HG02759 (cell line): ENCODE results near the gene SIPA1L3.

Experiments
- ATAC-seq: cut with Tn5 transposase; IDR thresholded peaks from one replicate; pipeline ENCODE4 v1.9.1; 2021; ENCODE audit warnings: mild to moderate bottlenecking, moderate library complexity; ENCODE audit not compliant: unreplicated experiment

The SIPA1L3 gene

DNA sequence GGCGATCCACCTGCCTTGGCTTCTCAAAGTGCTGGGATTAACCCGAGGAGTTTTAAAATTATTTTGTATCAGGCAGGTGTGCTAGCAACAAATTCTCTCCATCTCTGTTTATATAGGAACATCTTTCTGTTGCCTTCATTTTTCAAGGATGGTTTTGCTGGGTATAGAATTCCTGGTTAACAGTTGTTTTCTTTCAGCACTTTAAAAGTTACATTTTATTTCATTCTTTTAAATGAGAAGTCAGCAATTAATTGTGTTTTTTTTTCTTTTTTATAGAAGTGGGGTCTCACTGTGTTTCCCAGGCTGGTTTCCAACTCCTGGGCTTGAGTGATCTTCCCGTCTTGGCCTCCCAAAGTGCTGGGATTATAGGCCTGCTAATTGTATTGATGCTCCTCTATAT lies 273.1 kb downstream of the SIPA1L3 start:
- no peak for ATAC-seq

- ATAC-seq = no peak
These were observed 275.7 kb downstream of the SIPA1L3 start for GRCh38 chr19:38182536-38183210.

- no peak for ATAC-seq
These were observed 276.4 kb downstream of the SIPA1L3 start for GRCh38 chr19:38183251-38183897.

DNA sequence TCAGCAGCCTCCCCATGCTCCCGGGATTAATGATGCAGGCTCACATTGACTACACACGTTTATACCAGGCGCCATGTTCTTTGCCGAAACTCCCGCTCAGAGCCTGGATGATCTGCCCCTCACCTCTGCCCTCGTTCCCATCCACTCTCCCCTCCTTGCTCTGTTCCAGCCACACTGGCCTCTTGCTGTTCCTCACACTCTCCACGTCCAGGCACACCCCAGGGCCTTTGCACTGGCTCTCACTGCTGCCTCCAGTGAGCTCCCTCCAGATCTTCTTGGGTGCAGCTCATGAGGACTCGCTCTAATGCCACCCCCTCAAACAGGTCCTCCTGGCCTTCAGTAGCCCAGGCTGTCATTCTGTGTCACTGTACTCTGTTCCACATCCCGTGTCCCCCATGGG lies 277.8 kb downstream of the SIPA1L3 start:
- ATAC-seq = no peak

DNA sequence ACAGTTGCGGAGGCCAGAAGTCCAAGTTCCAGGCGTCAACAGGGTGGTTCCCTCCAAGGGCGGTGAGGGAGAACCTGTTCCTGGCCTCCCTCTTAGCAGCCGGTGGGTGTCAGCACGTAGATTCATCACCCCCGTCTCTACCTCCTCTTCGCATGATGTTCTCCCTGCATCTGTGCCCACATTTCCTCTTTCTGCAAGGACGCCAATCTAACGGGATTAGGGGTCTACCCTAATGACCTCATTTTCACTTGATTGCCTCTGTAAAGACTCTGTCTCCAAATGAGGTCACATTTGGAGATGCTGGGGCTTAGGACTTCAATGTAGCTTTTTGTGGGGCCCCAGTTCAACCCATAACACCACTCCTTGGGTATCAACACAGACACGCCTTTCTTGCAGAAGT lies 278.6 kb downstream of the SIPA1L3 start:
- no peak for ATAC-seq

GRCh38 chr19:38190061-38190460 lies 283.1 kb downstream of the SIPA1L3 start:
- ATAC-seq = no peak

DNA sequence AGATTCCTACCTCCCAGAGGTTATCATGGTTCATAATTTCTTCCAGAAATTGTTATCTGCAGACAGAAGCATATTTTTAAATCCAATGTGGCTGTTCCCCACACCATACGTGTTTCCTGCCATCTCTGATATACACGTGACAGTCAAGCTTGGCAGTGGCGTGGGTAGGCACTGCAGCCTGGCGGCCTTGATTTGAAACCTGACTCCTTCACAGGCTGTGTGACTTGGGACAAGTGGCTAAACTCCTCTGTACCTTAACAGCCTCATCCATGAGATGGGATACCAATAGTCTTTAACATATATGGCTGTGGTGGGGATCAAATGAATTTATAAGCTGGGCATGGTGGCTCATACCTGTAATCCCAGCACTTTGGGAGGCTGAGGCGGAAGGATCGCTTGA lies 283.8 kb downstream of the SIPA1L3 start:
- no peak for ATAC-seq

DNA sequence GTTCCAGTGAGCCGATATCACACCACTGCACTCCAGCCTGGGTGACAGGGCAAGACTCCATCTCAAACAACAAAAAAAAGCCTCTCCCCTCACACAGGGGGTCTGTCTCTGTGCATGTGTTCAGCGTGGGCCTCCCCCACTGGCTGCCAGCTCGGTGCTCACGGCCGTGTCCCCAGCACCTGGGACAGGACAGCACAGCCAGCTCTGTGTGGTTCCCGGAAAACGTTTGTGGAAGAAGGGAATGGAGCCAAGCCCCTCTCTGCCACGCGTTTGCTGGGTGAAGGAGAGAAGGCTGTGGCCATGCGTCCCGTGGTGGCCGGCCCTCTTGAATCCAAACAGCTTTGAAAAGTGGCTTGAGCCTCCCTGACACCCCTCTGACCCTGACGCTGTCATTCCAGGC lies 284.7 kb downstream of the SIPA1L3 start:
- no peak for ATAC-seq

DNA sequence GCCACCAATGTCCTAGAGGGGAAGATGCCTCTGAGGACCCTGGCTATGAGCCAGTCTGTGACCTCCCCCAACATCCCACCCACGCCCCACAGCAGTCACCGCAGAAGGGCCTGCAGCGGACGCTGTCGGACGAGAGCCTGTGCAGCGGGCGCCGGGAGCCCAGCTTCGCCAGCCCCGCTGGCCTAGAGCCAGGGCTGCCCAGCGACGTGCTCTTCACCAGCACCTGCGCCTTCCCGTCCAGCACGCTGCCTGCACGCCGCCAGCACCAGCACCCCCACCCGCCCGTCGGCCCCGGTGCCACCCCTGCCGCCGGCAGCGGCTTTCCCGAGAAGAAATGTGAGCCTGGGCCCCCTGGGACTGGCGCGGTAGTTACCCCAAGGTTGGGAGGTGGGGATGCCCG lies 286.4 kb downstream of the SIPA1L3 start:
- ATAC-seq = no peak

DNA sequence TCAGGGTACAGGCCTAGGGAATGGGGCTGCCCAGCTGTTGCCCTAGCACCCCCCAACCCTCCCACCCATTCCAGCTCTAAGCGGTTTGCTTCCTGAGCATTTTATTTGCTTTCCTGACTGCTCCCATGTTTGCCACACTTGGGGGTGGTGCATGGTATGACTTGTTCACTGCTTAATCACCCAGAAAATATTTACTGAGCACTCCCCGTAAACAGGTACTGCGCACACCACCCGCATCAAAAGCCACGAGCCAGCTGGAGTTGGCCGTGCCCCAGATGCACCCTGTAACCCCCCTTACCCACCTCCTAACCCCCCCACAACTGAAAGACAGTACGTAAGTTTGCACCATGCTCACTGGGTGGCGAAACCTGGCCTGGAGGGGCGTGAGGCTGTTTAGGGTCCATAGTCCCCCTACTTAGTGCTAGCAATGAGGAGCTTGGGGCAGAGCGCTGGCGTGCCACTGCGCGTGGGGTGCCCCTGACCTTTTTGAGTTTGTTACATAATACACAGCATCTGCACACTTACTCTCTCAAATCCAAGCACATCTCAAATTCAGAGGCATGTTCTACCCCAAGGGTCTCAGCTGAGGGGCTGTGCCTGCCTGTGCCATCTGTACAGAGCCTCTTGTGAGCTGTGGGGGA lies 287.2 kb downstream of the SIPA1L3 start:
- no peak for ATAC-seq

GRCh38 chr19:38195237-38195636 lies 288.2 kb downstream of the SIPA1L3 start:
- no peak for ATAC-seq

DNA sequence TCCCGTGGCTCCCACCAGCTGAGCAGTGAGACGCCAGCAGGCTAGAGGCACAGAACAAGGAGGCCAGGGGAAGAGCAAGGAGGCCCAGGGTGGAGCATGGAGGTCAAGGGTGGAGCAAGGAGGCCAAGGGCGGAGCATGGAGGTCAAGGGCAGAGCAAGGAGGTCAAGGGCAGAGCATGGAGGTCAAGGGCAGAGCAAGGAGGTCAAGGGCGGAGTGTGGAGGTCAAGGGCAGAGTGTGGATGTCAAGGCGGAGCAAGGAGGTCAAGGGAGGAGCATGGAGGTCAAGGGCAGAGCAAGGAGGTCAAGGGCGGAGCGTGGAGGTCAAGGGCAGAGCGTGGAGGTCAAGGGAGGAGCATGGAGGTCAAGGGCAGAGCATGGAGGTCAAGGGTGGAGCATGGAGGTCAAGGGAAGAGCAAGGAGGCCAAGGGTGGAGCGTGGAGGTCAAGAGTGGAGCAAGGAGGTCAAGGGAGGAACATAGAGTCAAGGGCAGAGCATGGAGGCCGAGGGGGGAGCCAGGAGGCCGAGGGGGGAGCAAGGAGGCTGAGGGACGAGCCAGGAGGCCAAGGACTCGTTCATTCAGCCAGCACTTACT lies 289.3 kb downstream of the SIPA1L3 start:
- ATAC-seq = no peak

GRCh38 chr19:38196948-38197656 lies 290.1 kb downstream of the SIPA1L3 start:
- ATAC-seq = no peak

- ATAC-seq = no peak
These were observed 291.1 kb downstream of the SIPA1L3 start for GRCh38 chr19:38197937-38198704.

GRCh38 chr19:38199340-38199739 lies 292.3 kb downstream of the SIPA1L3 start:
- ATAC-seq = no peak

DNA sequence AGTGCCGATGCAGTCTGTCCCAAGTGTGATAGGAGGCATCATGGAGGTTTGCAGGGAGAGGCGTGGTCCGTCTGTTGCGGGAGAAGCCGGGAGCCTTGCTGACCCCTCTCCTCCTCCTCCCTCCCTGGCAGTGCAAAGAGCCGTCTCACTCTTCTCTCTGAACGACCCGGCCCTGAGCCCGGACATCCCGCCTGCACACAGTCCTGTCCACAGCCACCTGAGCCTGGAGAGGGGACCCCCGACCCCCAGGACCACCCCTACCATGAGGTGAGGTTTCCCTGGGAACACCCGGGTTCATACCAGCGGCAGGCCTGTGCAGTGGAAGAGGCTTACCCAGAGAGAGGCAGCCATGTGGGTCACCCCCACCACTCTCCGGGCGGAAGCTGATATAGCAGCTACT lies 294.7 kb downstream of the SIPA1L3 start:
- no peak for ATAC-seq

DNA sequence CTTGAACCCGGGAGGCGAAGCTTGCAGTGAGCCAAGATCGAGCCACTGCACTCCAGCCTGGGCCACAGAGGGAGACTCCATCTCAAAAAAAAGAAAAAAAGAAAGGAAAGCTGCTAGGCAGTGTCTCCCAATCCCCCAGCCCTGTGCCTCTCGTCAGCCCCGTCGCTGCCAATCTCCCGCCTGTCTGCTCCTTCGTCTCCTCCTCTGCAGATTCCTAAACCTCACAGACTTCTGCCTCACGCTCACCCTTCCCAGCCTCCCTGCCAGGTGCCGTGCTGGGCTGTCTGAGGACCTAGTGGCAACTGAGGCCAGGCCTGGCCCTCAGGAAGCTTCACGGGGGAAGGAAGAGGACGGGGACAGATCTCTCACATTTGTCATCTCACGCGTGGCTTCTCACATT lies 295.5 kb downstream of the SIPA1L3 start:
- no peak for ATAC-seq

- ATAC-seq = no peak
These were observed 296.2 kb downstream of the SIPA1L3 start for GRCh38 chr19:38203197-38203596.

- no peak for ATAC-seq
These were observed 297.1 kb downstream of the SIPA1L3 start for GRCh38 chr19:38204096-38204495.

GRCh38 chr19:38204728-38205127 lies 297.7 kb downstream of the SIPA1L3 start:
- no peak for ATAC-seq
